ENCODE data around the gene RIBC2.

DNA sequence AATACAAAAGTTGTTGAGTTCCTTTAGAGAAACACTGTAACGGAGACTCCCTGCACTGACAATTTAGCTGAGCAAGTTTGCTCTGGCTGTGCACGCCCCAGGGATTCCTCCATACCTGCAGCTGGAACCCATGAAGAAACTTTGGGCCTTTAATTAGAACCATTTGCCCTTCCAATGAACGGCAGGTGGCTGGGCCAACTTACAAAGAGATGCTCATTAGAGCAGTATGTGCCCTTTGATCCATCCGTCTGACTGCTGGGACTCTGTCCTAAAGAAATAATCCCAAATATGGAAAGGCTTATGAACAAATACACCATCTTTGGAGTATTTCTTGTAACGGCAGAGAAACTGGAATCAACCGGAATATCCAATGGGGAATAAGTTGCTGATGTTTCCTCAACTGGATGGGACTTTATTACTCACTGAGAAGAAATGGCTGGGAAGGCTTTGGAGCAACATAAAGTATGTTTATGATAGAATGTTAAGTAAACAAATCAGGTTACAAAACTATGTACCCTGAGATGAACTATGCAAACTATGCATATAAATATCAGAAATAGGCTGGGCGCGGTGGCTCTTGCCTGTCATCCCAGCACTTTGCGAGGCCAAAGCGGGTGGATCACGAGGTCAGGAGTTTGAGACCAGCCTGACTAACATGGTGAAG is 64.7 kb downstream of the RIBC2 start:
- TF ChIP-seq EZH2phosphoT487 (IDR thresholded peaks at IDR 0.05; ENCODE audit: borderline replicate concordance, low read depth, low read length), result no peak
- TF ChIP-seq, protein P1, sequence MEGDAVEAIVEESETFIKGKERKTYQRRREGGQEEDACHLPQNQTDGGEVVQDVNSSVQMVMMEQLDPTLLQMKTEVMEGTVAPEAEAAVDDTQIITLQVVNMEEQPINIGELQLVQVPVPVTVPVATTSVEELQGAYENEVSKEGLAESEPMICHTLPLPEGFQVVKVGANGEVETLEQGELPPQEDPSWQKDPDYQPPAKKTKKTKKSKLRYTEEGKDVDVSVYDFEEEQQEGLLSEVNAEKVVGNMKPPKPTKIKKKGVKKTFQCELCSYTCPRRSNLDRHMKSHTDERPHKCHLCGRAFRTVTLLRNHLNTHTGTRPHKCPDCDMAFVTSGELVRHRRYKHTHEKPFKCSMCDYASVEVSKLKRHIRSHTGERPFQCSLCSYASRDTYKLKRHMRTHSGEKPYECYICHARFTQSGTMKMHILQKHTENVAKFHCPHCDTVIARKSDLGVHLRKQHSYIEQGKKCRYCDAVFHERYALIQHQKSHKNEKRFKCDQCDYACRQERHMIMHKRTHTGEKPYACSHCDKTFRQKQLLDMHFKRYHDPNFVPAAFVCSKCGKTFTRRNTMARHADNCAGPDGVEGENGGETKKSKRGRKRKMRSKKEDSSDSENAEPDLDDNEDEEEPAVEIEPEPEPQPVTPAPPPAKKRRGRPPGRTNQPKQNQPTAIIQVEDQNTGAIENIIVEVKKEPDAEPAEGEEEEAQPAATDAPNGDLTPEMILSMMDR (conservative IDR thresholded peaks at IDR 0.05; ENCODE audit: low read length), result no peak
